HG03064 (cell line): ENCODE data around the gene PUS7.
"Not testable (repeated sequence)": the region's sequence is repeated elsewhere in the genome, so short reads cannot be mapped to it uniquely, and the experiment has no call there.

Source experiments
- ATAC-seq: cut with Tn5 transposase; IDR thresholded peaks from one replicate; pipeline ENCODE4 v1.9.1; 2021; ENCODE audit warnings: low read depth; ENCODE audit not compliant: unreplicated experiment

The PUS7 gene, protein sequence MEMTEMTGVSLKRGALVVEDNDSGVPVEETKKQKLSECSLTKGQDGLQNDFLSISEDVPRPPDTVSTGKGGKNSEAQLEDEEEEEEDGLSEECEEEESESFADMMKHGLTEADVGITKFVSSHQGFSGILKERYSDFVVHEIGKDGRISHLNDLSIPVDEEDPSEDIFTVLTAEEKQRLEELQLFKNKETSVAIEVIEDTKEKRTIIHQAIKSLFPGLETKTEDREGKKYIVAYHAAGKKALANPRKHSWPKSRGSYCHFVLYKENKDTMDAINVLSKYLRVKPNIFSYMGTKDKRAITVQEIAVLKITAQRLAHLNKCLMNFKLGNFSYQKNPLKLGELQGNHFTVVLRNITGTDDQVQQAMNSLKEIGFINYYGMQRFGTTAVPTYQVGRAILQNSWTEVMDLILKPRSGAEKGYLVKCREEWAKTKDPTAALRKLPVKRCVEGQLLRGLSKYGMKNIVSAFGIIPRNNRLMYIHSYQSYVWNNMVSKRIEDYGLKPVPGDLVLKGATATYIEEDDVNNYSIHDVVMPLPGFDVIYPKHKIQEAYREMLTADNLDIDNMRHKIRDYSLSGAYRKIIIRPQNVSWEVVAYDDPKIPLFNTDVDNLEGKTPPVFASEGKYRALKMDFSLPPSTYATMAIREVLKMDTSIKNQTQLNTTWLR

GRCh38 chr7:105521717-105522463 is at the start of gene PUS7:
TSS of gene PUS7 (minus strand) at chr7:105522271. CDS start at chr7:105508512, 13,759 bp downstream.
- peak; percentile 89 for ATAC-seq

DNA sequence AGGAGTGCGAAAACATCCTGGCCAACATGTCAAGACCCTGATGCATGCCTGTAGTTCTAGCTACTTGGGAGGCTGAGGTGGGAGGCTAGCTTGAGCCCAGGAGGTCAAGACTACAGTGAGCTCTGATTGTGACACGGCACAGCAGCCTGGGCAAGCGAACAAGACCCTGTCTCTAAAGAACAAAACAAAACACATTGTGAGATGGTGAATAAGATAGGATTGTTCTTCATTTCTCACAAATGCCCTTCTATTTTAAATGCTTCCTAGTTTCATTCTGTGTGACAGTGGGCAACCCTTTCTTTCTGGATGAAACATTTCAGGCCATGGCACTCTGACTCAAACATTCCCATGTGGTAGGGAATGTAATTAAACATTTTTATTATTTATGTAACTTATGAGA is 45.8 kb upstream of the PUS7 start:
- no peak for ATAC-seq

GRCh38 chr7:105567024-105567423 is 45.0 kb upstream of the PUS7 start:
- no peak for ATAC-seq

- ATAC-seq = no peak
These were observed 43.1 kb upstream of the PUS7 start for GRCh38 chr7:105565190-105565589.

DNA sequence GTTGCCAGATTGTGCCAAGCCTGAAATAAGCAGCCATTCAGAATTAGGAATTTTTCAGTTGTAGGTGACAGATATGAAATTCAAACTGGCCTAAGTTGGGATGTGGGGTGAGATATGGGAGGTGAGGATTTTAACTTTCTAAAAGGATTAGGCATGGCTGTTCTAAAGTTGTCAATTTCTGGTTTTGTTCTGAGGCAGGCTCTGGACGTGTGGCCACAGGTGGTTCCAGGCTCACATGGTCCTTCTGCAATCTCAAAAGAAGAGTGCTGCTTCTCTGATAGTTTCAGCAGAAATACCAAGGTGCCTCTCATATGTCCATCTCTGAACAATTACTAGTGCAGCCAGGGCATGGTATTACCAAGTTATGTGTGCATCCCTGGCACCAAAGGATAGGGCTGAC is 37.9 kb upstream of the PUS7 start:
- ATAC-seq = no peak

DNA sequence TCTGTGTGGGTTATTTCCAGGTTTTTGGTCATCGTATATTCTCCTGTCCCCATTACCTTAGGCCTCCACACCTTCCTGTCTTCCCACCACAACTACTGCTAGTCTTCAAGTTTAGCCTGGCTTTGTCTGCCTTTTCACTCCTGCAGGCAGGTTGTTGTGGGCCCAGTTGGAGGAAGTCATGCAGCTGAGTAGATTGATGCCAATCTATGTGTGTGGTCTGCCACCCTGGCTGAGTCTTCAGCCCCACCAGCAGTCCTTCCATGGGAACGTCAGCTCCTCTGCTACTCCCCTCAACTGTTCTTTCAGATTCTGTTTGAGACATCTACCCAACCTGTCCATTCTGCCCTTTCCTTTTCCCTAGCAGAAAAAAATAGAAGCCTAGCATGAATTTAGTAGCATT is 16.3 kb upstream of the PUS7 start:
- no peak for ATAC-seq

DNA sequence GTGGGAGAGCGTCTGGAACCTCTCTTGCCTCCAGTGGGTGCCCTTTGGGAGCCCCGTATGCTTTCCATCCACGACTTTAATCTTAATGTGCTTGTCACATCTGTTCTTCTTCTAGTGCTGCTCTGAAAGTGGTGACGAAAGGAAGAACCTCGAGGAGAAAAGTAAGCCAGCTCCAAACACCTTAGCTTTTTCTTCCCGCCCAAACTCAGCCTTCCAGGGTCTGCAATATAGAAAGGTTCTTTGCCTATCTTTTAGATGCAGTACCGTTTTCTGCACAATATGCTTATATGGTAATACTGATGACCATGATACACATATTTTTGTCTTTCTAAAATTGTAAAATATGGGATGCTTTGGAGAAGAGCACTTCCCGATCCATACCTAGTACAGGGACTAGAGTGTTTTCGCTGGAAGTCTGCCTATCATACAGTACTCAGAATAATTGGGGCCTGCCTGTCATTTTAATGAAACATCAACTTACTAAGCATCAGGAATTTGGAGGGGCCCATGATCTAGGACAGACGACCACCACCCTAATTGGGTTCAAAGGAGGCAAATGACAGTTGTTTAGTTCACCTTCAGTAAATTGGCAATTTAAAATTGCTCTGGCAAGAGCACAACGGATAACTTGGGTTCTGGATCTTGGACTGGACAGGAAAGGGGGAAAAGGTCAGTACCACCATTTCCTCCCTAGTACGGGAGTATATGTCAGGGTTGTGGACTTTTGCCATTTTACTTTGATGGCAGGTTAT is 10.8 kb upstream of the PUS7 start:
- ATAC-seq = no peak

GRCh38 chr7:105531792-105532671 is 10.0 kb upstream of the PUS7 start, which contains the start of gene RINT1:
TSS of gene RINT1 (plus strand) at chr7:105532201. CDS start at chr7:105532316, 115 bp downstream.
- ATAC-seq = peak; percentile 88

DNA sequence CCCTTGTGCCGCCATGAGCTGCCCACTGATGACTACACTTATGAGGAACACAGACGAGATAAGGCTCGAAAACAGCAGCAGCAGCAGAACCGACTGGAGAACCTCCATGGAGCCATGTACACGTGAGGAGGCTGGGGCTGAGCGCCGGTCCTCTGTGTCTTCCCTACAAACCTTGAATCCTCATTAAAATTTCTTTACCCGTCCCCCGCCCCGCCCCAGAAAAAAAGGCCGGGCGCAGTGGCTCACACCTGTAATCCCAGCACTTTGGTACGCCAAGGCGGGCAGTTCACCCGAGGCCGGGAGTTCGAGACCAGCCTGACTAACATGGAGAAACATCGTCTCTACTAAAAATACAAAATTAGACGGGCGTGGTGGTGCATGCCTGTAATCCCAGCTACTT is 8.5 kb upstream of the PUS7 start:
- ATAC-seq = no peak

DNA sequence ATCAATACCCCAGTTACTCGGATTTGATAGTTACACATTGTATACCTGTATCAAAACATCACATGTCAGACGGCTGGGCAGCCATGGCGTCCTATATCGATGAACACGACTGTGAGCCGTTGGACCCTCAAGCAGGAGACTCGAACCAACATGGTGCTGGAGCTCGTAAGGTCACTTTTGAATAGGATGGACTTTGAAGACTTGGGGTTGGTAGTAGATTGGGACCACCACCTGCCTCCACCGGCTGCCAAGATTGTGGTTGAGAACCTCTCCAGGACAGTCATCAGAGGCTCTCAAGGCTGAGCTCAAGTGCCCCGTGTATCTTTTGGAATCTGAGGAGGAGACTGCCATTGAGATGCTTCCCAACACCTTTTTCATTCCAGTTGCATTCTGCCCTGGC is 8.1 kb upstream of the PUS7 start:
- no peak for ATAC-seq

GRCh38 chr7:105527737-105528136 is 5.7 kb upstream of the PUS7 start:
- ATAC-seq = not testable (repeated sequence)

GRCh38 chr7:105524840-105525239 is 2.8 kb upstream of the PUS7 start:
- no peak for ATAC-seq

- not testable (repeated sequence) for ATAC-seq
These were observed 2.4 kb upstream of the PUS7 start for GRCh38 chr7:105524423-105524822.

- ATAC-seq = peak; percentile 29
These were observed 899 bp downstream of the PUS7 start for GRCh38 chr7:105521027-105521716.

DNA sequence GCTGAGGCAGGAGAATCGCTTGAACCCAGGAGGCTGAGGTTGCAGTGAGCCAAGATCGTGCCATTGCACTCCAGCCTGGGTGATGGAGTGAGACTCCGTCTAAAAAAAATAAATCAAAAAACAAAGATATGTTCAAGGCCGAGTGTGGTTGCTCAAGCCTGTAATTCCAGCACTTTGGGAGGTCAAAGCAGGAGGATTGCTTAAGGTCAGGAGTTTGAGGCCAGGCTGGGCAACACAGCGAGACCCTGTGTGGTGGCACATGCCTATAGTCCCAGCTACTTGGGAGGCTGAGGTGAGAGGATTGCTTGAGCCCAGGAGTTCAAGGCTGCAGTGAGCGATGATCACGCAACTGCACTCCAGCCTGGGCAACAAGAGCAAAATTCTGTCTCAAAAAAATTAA is 1.5 kb downstream of the PUS7 start:
- ATAC-seq = not testable (repeated sequence)

DNA sequence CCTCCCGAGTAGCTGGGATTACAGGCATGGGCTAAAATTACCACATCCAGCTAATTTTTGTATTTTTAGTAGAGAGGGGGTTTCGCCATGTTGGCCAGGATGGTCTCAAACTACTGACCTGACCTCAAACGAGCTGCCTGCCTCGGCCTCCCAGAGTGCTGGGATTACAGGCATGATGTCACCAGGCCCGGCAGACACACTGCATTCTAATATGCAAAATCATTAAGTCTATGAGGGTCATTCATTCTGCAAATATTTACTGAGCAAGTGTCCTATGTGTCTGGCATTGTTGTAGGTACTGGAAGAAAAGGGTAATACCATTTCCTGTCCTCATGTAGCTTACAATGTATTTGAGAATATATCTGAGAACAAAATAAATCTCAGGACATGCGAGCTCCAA is 2.7 kb downstream of the PUS7 start:
- no peak for ATAC-seq

GRCh38 chr7:105515610-105516009 is 6.5 kb downstream of the PUS7 start:
- ATAC-seq = not testable (repeated sequence)

GRCh38 chr7:105512926-105513526 is 9.0 kb downstream of the PUS7 start:
- ATAC-seq = no peak

DNA sequence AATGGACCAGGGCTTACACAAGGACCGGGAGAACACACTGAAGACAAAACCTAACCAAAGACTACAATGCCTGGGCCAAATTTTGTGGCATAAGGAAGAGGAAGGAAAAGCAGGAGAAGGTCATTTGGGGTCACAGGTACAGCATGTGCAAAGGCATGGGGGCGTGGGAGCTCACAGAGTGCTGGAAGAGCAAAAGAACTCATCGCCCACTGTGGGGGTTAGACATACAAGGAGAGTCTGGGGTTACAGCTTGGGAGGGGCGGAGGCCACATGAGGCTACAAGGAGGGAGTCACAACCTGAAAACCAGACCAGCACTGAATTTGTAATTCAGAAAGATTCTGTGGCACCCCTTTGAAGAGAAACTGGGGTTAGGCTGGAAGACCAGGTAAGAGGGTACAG is 9.7 kb downstream of the PUS7 start:
- ATAC-seq = no peak
